HEK293 (cell line): ENCODE results near the gene VSIG8.

Experiments used
- CTCF ChIA-PET: fragments of 350-600 bp; formaldehyde crosslinking; extraction: SDS; loops from one replicate; lab custom pipeline; 2021; ENCODE audit warnings: antibody characterized with exemption; lab: Yijun Ruan, JAX
- POLR2A ChIA-PET: fragments of 300-600 bp; formaldehyde crosslinking; extraction: SDS; loops from one replicate; lab custom pipeline; 2020; ENCODE audit warnings: antibody characterized with exemption, inconsistent platforms; lab: Yijun Ruan, JAX
- H3K27ac ChIP-seq: fragments of 200-500 bp; sonication (Bioruptor generic); 2 replicates; pipeline ENCODE4 v1.5.1; 2014; ENCODE audit warnings: low read depth, low read length, control low read depth, inconsistent platforms; ENCODE audit errors: extremely low read depth
- H3K36me3 ChIP-seq, 2 experiments: fragments of 200-500 bp in 1 of 2; sonication (Bioruptor generic) in 1 of 2; 1 replicate in 1 of 2; 2 replicates in 1 of 2; pipeline ENCODE4 v1.5.1; 2014 to 2017; ENCODE audit warnings: inconsistent platforms in 2 of 2, low read length in 2 of 2; ENCODE audit not compliant: control insufficient read depth in 2 of 2, insufficient read depth in 1 of 2
- H3K4me1 ChIP-seq: fragments of 200-500 bp; sonication (Bioruptor generic); 2 replicates; pipeline ENCODE4 v1.5.1; 2014; ENCODE audit warnings: mild to moderate bottlenecking, low read length, inconsistent platforms; ENCODE audit not compliant: control insufficient read depth, insufficient read depth
- H3K4me3 ChIP-seq: 2 replicates; pipeline ENCODE4 v1.5.1; 2011; ENCODE audit warnings: low read depth, mild to moderate bottlenecking, control low read depth, low read length, moderate library complexity
- H3K9me3 ChIP-seq: fragments of 200-500 bp; sonication (Bioruptor generic); 2 replicates; pipeline ENCODE4 v1.5.1; 2014; ENCODE audit warnings: low read depth, low read length, inconsistent platforms; ENCODE audit not compliant: control insufficient read depth, insufficient read depth
- HOXD13 ChIP-seq: sonication (generic); formaldehyde crosslinking; IDR thresholded peaks from 2 replicates; pipeline ENCODE4 v1.8.0; 2022; ENCODE audit warnings: missing genetic modification reagents, borderline replicate concordance
- MEIS1 ChIP-seq: sonication (generic); formaldehyde crosslinking; IDR thresholded peaks from 2 replicates; pipeline ENCODE4 v1.8.1; 2022; ENCODE audit warnings: missing genetic modification reagents, mild to moderate bottlenecking, borderline replicate concordance
- SCRT1 ChIP-seq: fragments of 450-650 bp; formaldehyde crosslinking; IDR thresholded peaks from 2 replicates; pipeline ENCODE4 v1.5.1; 2016; ENCODE audit warnings: missing biosample characterization, missing genetic modification characterization, borderline replicate concordance
- TRIM28 ChIP-seq: IDR thresholded peaks from 2 replicates; pipeline ENCODE4 v1.6.1; 2011; ENCODE audit warnings: low read length, control low read depth, borderline replicate concordance
- WT1 ChIP-seq: fragments of 450-650 bp; formaldehyde crosslinking; IDR thresholded peaks from 2 replicates; pipeline ENCODE4 v1.5.1; 2016; ENCODE audit warnings: missing biosample characterization, missing genetic modification characterization
- ZNF341 ChIP-seq: fragments of 450-650 bp; formaldehyde crosslinking; IDR thresholded peaks from 2 replicates; pipeline ENCODE4; 2016; ENCODE audit warnings: low read depth, missing biosample characterization, missing genetic modification characterization
- ZNF366 ChIP-seq: fragments of 450-650 bp; formaldehyde crosslinking; conservative IDR thresholded peaks from 2 replicates; pipeline ENCODE4 v1.5.1; 2016; ENCODE audit warnings: missing biosample characterization, missing genetic modification characterization
- ZNF548 ChIP-seq: fragments of 450-650 bp; formaldehyde crosslinking; IDR thresholded peaks from 2 replicates; pipeline ENCODE4 v1.5.1; 2016; ENCODE audit warnings: missing biosample characterization, missing genetic modification characterization
- ZNF549 ChIP-seq: fragments of 450-650 bp; IDR thresholded peaks from 2 replicates; pipeline ENCODE4 v1.5.1; 2018; ENCODE audit warnings: missing biosample characterization, missing genetic modification characterization, mild to moderate bottlenecking, inconsistent platforms, moderate library complexity
- ZNF558 ChIP-seq: fragments of 450-650 bp; formaldehyde crosslinking; IDR thresholded peaks from 2 replicates; pipeline ENCODE4 v1.5.1; 2016; ENCODE audit warnings: missing biosample characterization, missing genetic modification characterization
- ZNF677 ChIP-seq: fragments of 450-650 bp; IDR thresholded peaks from 2 replicates; pipeline ENCODE4 v1.5.0; 2018; ENCODE audit warnings: missing biosample characterization, mild to moderate bottlenecking, missing genetic modification characterization, moderate library complexity
- ZNF747 ChIP-seq: fragments of 450-650 bp; formaldehyde crosslinking; IDR thresholded peaks from 2 replicates; pipeline ENCODE4 v1.5.1; 2016; ENCODE audit warnings: missing biosample characterization, missing genetic modification characterization
- TF ChIP-seq, protein P1 (sequence below): fragments of 450-650 bp; formaldehyde crosslinking; IDR thresholded peaks from 2 replicates; pipeline ENCODE4 v1.5.1; 2016; ENCODE audit warnings: missing biosample characterization, missing genetic modification characterization

VSIG8 gene

DNA sequence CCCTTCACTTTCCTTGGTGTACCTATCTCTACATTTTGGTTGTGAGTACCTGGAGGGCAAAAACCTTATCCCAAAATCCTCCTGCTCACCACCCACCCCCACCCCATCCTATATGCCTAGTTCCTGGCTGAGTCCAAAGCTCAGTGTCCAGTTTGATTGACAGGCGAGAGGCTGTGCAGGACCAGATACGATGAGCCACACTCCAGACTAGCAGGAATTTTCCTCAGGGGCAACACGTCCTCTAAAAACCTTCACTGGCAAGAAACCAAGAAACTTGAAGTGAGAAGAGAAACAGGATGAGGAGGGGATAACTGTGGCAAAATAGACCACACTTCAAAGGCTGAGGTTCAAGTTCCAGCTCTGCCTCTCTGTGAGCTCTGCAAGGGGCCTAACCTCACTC is 36.9 kb downstream of the VSIG8 start:
- Histone ChIP-seq H3K4me1 (no peaks in the 10 kb centered on the region), H3K27ac (no peak overlapping the region), H3K4me3 (no peak overlapping the region), H3K9me3 (no peaks in the 10 kb centered on the region)
- ChIA-PET CTCF (no interaction called here), POLR2A (no interaction called here)
- TF ChIP-seq TRIM28 (no peak), ZNF549 (tag by site-specific recombination) (no peak), ZNF747 (no peak)
- TF ChIP-seq, all 188 proteins: peak for 0
- H3K36me3 ChIP-seq = no peaks in the 10 kb centered on the region

DNA sequence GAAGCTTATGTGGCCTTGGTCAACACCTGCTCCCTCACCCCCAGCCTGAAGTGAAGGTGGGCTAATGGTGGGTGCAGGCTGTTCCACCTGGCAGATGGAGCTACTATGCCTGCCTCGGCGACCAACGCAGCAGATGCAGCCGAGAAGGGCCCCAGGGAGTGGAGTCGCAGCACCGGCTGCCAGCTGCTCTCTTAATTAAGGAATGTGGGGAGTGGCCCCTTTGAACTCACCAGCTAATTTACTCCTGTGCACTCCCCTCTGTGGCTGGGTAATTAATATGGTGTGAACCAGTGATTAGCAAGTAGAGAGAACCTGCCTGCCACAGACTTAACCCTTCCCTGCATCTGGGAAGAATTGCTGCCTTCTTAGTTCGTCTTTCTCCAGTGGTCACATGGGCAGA is 39.1 kb downstream of the VSIG8 start:
- Histone ChIP-seq H3K27ac (no peak overlapping the region), H3K4me3 (no peak overlapping the region), H3K9me3 (no peaks in the 10 kb centered on the region), H3K36me3 (no peaks in the 10 kb centered on the region), H3K4me1 (no peaks in the 10 kb centered on the region)
- ChIA-PET CTCF (interaction anchor here (1.2 to 2.5 kb wide), 2 partner anchors 25 to 68 kb away, joined by 3 to 15 read pairs; no protein-coding TSS in a partner anchor), POLR2A (no interaction called here)
- TF ChIP-seq ZNF548 (tag by site-specific recombination) (no peak), SCRT1 (no peak), ZNF341 (tag by site-specific recombination) (peak; percentile 13; the same call in 1 of the 2 replicates), WT1 (tag by site-specific recombination) (0 out of 2 replicates have a peak, but pooled peaks have one; percentile 49)

DNA sequence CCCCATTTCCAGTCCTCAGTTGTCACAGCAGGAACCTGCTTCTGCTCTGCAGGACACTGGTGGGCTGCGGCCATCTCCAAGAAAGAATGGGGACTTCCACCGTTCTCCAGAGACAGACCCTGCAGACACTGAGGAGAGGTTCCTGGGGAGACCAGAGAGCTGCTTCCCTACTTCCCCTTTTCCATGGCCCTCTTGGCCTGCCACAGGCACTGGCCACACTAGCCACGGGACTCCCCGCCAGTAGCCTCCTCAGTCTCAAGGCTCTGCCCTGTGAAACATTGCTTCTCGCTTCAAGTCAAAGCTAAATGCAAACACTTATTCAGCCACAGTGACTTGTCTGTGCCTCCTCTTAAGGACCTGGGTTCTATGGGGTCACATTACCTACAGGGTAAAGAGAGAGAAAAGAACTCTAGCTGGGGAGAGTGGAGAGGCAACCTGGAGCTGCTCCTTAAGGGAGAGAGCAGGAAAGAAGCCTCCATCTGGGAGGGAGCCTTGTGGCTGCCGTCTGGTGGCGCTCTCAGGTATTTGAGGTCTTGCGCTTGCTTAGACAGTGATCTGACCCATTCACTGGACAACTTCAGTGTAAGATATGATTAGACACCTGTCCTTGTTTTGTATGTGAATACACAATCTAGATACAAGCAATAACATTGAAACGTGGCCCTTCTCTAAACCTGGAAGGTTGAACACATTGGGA is 41.1 kb downstream of the VSIG8 start:
- CTCF ChIA-PET = interaction anchor here (0.6 to 2.5 kb wide), 7 partner anchors 8 to 670 kb away, joined by 3 to 15 read pairs (median 4); no protein-coding TSS in a partner anchor
- Histone ChIP-seq H3K4me1 (no peaks in the 10 kb centered on the region), H3K9me3 (no peaks in the 10 kb centered on the region), H3K27ac (no peak overlapping the region), H3K4me3 (no peak overlapping the region), H3K36me3 (no peaks in the 10 kb centered on the region)
- POLR2A ChIA-PET = no interaction called here
- no peak for TF ChIP-seq ZNF558 (tag by site-specific recombination)
- TF ChIP-seq ZNF677 (tag by site-specific recombination) = no peak
- TF ChIP-seq HOXD13 (CRISPR knock-in tag) = no peak
- no peak for TF ChIP-seq ZNF366 (tag by site-specific recombination)

DNA sequence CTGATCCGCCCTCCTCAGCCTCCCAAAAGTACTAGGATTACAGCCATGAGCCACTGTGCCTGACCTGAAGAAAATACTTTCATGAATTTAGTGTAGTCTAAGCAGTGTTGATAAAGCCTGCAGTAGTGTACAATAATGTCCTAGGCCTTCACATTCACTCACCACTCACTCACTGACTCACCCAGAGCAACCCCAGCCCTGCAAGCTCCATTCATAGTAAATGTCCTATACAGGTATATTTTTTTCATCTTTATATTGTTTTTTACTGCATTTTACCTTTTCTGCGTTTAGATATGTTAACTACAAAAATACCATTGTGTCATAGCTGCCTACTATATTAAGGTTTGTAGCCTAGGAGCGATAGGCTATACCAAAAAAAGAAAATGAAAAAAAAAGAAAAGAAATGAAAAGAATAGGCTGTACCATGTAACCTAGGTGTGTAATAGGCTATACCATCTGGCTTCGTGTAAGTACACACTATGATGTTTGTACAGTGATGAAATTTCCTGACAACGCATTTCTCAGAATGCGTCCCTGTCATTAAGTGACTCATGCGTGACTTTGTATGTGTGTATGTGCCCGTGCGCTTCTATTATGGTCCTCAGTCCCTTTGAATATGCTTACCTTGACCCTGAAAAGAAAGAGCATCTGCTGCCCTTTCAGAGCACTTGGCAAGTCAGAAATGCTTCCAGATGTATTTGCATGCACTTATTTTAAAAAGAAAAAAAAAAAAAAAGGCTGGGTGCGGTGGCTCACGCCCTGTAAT is 45.0 kb downstream of the VSIG8 start:
- Histone ChIP-seq H3K36me3 (no peaks in the 10 kb centered on the region), H3K4me3 (no peak overlapping the region), H3K9me3 (no peaks in the 10 kb centered on the region), H3K27ac (no peak overlapping the region), H3K4me1 (no peaks in the 10 kb centered on the region)
- ChIA-PET POLR2A (no interaction called here), CTCF (interaction anchor here (0.6 to 1.7 kb wide), 3 partner anchors 15 to 73 kb away, joined by 4 to 7 read pairs (median 5); no protein-coding TSS in a partner anchor)
- TF ChIP-seq, protein P1, sequence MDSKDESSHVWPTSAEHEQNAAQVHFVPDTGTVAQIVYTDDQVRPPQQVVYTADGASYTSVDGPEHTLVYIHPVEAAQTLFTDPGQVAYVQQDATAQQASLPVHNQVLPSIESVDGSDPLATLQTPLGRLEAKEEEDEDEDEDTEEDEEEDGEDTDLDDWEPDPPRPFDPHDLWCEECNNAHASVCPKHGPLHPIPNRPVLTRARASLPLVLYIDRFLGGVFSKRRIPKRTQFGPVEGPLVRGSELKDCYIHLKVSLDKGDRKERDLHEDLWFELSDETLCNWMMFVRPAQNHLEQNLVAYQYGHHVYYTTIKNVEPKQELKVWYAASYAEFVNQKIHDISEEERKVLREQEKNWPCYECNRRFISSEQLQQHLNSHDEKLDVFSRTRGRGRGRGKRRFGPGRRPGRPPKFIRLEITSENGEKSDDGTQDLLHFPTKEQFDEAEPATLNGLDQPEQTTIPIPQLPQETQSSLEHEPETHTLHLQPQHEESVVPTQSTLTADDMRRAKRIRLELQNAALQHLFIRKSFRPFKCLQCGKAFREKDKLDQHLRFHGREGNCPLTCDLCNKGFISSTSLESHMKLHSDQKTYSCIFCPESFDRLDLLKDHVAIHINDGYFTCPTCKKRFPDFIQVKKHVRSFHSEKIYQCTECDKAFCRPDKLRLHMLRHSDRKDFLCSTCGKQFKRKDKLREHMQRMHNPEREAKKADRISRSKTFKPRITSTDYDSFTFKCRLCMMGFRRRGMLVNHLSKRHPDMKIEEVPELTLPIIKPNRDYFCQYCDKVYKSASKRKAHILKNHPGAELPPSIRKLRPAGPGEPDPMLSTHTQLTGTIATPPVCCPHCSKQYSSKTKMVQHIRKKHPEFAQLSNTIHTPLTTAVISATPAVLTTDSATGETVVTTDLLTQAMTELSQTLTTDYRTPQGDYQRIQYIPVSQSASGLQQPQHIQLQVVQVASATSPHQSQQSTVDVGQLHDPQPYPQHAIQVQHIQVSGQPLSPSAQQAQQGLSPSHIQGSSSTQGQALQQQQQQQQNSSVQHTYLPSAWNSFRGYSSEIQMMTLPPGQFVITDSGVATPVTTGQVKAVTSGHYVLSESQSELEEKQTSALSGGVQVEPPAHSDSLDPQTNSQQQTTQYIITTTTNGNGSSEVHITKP (tag by site-specific recombination) = peak; percentile 34; the same call in 1 of the 2 replicates
- no peak for TF ChIP-seq MEIS1 (CRISPR knock-in tag)
